ENCODE results near the gene MAPKAPK5.
"Not testable (repeated sequence)": the region's sequence is repeated elsewhere in the genome, so short reads cannot be mapped to it uniquely, and the experiment has no call there.

Gene MAPKAPK5

GRCh38 chr12:111816065-111816615 lies 25.9 kb upstream of the MAPKAPK5 start:
- H3K27me3 ChIP-seq (ENCODE audit: control insufficient read depth in 2 of 2, insufficient read depth in 2 of 2, low read length in 2 of 2): no peaks in the 10 kb centered on the region
- H3K9ac ChIP-seq (ENCODE audit: low read depth in 1 of 2, low read length in 2 of 2): no peak overlapping the region
- no peak overlapping the region for H3K27ac ChIP-seq (ENCODE audit: low read depth in 2 of 2, low read length in 2 of 2)
- H3K9me3 ChIP-seq (ENCODE audit: control insufficient read depth in 2 of 2, low read length in 2 of 2): no peaks in the 10 kb centered on the region
- no peak overlapping the region for H3K4me3 ChIP-seq (ENCODE audit: low read length in 2 of 2)
- peaks cover 2 to 18% of the 10 kb centered on the region in 2 donors for H3K4me1 ChIP-seq (ENCODE audit: control insufficient read depth in 2 of 2, insufficient read depth in 2 of 2, low read length in 2 of 2)
- H3K36me3 ChIP-seq (ENCODE audit: control insufficient read depth in 2 of 2, insufficient read depth in 2 of 2, low read length in 2 of 2): peaks cover 0 to 3% of the 10 kb centered on the region in 2 donors

- H3K9ac ChIP-seq (ENCODE audit: low read depth in 1 of 2, low read length in 2 of 2); H3K4me3 ChIP-seq (ENCODE audit: low read length in 2 of 2); H3K27me3 ChIP-seq (ENCODE audit: control insufficient read depth in 2 of 2, insufficient read depth in 2 of 2, low read length in 2 of 2); H3K9me3 ChIP-seq (ENCODE audit: control insufficient read depth in 2 of 2, low read length in 2 of 2); H3K27ac ChIP-seq (ENCODE audit: low read depth in 2 of 2, low read length in 2 of 2); H3K36me3 ChIP-seq (ENCODE audit: control insufficient read depth in 2 of 2, insufficient read depth in 2 of 2, low read length in 2 of 2): not testable (repeated sequence)
- H3K4me1 ChIP-seq (ENCODE audit: control insufficient read depth in 2 of 2, insufficient read depth in 2 of 2, low read length in 2 of 2): peaks cover 2 to 20% of the 10 kb centered on the region in 2 donors
Observed at GRCh38 chr12:111816898-111817297, 25.1 kb upstream of the MAPKAPK5 start.

- H3K9ac ChIP-seq (ENCODE audit: low read depth in 1 of 2, low read length in 2 of 2): no peak overlapping the region
- no peaks in the 10 kb centered on the region for H3K27me3 ChIP-seq (ENCODE audit: control insufficient read depth in 2 of 2, insufficient read depth in 2 of 2, low read length in 2 of 2)
- no peaks in the 10 kb centered on the region for H3K9me3 ChIP-seq (ENCODE audit: control insufficient read depth in 2 of 2, low read length in 2 of 2)
- peak overlapping the region in 1 of 2 donors; percentile 69 for H3K27ac ChIP-seq (ENCODE audit: low read depth in 2 of 2, low read length in 2 of 2)
- no peak overlapping the region for H3K4me3 ChIP-seq (ENCODE audit: low read length in 2 of 2)
- H3K4me1 ChIP-seq (ENCODE audit: control insufficient read depth in 2 of 2, insufficient read depth in 2 of 2, low read length in 2 of 2): peaks cover 2 to 24% of the 10 kb centered on the region in 2 donors
- peaks cover 0 to 3% of the 10 kb centered on the region in 2 donors for H3K36me3 ChIP-seq (ENCODE audit: control insufficient read depth in 2 of 2, insufficient read depth in 2 of 2, low read length in 2 of 2)
Observed at GRCh38 chr12:111818340-111818739, 23.7 kb upstream of the MAPKAPK5 start.

- H3K9me3 ChIP-seq (ENCODE audit: control insufficient read depth in 2 of 2, low read length in 2 of 2): no peaks in the 10 kb centered on the region
- H3K27ac ChIP-seq (ENCODE audit: low read depth in 2 of 2, low read length in 2 of 2): peak overlapping the region; percentile 55 to 69
- H3K4me1 ChIP-seq (ENCODE audit: control insufficient read depth in 2 of 2, insufficient read depth in 2 of 2, low read length in 2 of 2): peaks cover 7 to 32% of the 10 kb centered on the region in 2 donors
- H3K27me3 ChIP-seq (ENCODE audit: control insufficient read depth in 2 of 2, insufficient read depth in 2 of 2, low read length in 2 of 2): no peaks in the 10 kb centered on the region
- H3K36me3 ChIP-seq (ENCODE audit: control insufficient read depth in 2 of 2, insufficient read depth in 2 of 2, low read length in 2 of 2): no peaks in the 10 kb centered on the region
- H3K4me3 ChIP-seq (ENCODE audit: low read length in 2 of 2): peak overlapping the region in 1 of 2 donors; percentile 1
- H3K9ac ChIP-seq (ENCODE audit: low read depth in 1 of 2, low read length in 2 of 2): no peak overlapping the region
Observed at GRCh38 chr12:111819191-111820158, 22.6 kb upstream of the MAPKAPK5 start.

- H3K4me3 ChIP-seq (ENCODE audit: low read length in 2 of 2); H3K9me3 ChIP-seq (ENCODE audit: control insufficient read depth in 2 of 2, low read length in 2 of 2); H3K27me3 ChIP-seq (ENCODE audit: control insufficient read depth in 2 of 2, insufficient read depth in 2 of 2, low read length in 2 of 2); H3K36me3 ChIP-seq (ENCODE audit: control insufficient read depth in 2 of 2, insufficient read depth in 2 of 2, low read length in 2 of 2); H3K27ac ChIP-seq (ENCODE audit: low read depth in 2 of 2, low read length in 2 of 2); H3K9ac ChIP-seq (ENCODE audit: low read depth in 1 of 2, low read length in 2 of 2): not testable (repeated sequence)
- H3K4me1 ChIP-seq (ENCODE audit: control insufficient read depth in 2 of 2, insufficient read depth in 2 of 2, low read length in 2 of 2): peaks cover 7 to 32% of the 10 kb centered on the region in 2 donors
Observed at GRCh38 chr12:111820828-111821227, 21.2 kb upstream of the MAPKAPK5 start.

- peak overlapping the region in 1 of 2 donors; percentile 9 for H3K27ac ChIP-seq (ENCODE audit: low read depth in 2 of 2, low read length in 2 of 2)
- no peak overlapping the region for H3K4me3 ChIP-seq (ENCODE audit: low read length in 2 of 2)
- H3K36me3 ChIP-seq (ENCODE audit: control insufficient read depth in 2 of 2, insufficient read depth in 2 of 2, low read length in 2 of 2): no peaks in the 10 kb centered on the region
- no peaks in the 10 kb centered on the region for H3K27me3 ChIP-seq (ENCODE audit: control insufficient read depth in 2 of 2, insufficient read depth in 2 of 2, low read length in 2 of 2)
- no peak overlapping the region for H3K9ac ChIP-seq (ENCODE audit: low read depth in 1 of 2, low read length in 2 of 2)
- H3K9me3 ChIP-seq (ENCODE audit: control insufficient read depth in 2 of 2, low read length in 2 of 2): no peaks in the 10 kb centered on the region
- H3K4me1 ChIP-seq (ENCODE audit: control insufficient read depth in 2 of 2, insufficient read depth in 2 of 2, low read length in 2 of 2): peaks cover 7 to 32% of the 10 kb centered on the region in 2 donors
Observed at GRCh38 chr12:111822886-111823285, 19.1 kb upstream of the MAPKAPK5 start.

GRCh38 chr12:111823891-111824290 lies 18.1 kb upstream of the MAPKAPK5 start:
- Histone ChIP-seq H3K27me3 (ENCODE audit: control insufficient read depth in 2 of 2, insufficient read depth in 2 of 2, low read length in 2 of 2) (no peaks in the 10 kb centered on the region), H3K4me3 (ENCODE audit: low read length in 2 of 2) (no peak overlapping the region), H3K27ac (ENCODE audit: low read depth in 2 of 2, low read length in 2 of 2) (no peak overlapping the region), H3K36me3 (ENCODE audit: control insufficient read depth in 2 of 2, insufficient read depth in 2 of 2, low read length in 2 of 2) (no peaks in the 10 kb centered on the region), H3K4me1 (ENCODE audit: control insufficient read depth in 2 of 2, insufficient read depth in 2 of 2, low read length in 2 of 2) (peaks cover 5 to 37% of the 10 kb centered on the region in 2 donors), H3K9me3 (ENCODE audit: control insufficient read depth in 2 of 2, low read length in 2 of 2) (no peaks in the 10 kb centered on the region), H3K9ac (ENCODE audit: low read depth in 1 of 2, low read length in 2 of 2) (no peak overlapping the region)

- not testable (repeated sequence) for H3K4me3 ChIP-seq (ENCODE audit: low read length in 2 of 2); H3K36me3 ChIP-seq (ENCODE audit: control insufficient read depth in 2 of 2, insufficient read depth in 2 of 2, low read length in 2 of 2); H3K9me3 ChIP-seq (ENCODE audit: control insufficient read depth in 2 of 2, low read length in 2 of 2); H3K9ac ChIP-seq (ENCODE audit: low read depth in 1 of 2, low read length in 2 of 2); H3K27ac ChIP-seq (ENCODE audit: low read depth in 2 of 2, low read length in 2 of 2); H3K27me3 ChIP-seq (ENCODE audit: control insufficient read depth in 2 of 2, insufficient read depth in 2 of 2, low read length in 2 of 2)
- H3K4me1 ChIP-seq (ENCODE audit: control insufficient read depth in 2 of 2, insufficient read depth in 2 of 2, low read length in 2 of 2): peaks cover 5 to 33% of the 10 kb centered on the region in 2 donors
Observed at GRCh38 chr12:111824312-111824711, 17.7 kb upstream of the MAPKAPK5 start.

- Histone ChIP-seq H3K36me3 (ENCODE audit: control insufficient read depth in 2 of 2, insufficient read depth in 2 of 2, low read length in 2 of 2) (no peaks in the 10 kb centered on the region), H3K9ac (ENCODE audit: low read depth in 1 of 2, low read length in 2 of 2) (no peak overlapping the region), H3K27ac (ENCODE audit: low read depth in 2 of 2, low read length in 2 of 2) (no peak overlapping the region), H3K27me3 (ENCODE audit: control insufficient read depth in 2 of 2, insufficient read depth in 2 of 2, low read length in 2 of 2) (no peaks in the 10 kb centered on the region), H3K9me3 (ENCODE audit: control insufficient read depth in 2 of 2, low read length in 2 of 2) (no peaks in the 10 kb centered on the region), H3K4me3 (ENCODE audit: low read length in 2 of 2) (no peak overlapping the region), H3K4me1 (ENCODE audit: control insufficient read depth in 2 of 2, insufficient read depth in 2 of 2, low read length in 2 of 2) (peaks cover 5 to 23% of the 10 kb centered on the region in 2 donors)
Observed at GRCh38 chr12:111825509-111825908, 16.5 kb upstream of the MAPKAPK5 start.

- Histone ChIP-seq H3K9me3 (ENCODE audit: control insufficient read depth in 2 of 2, low read length in 2 of 2) (no peaks in the 10 kb centered on the region), H3K4me1 (ENCODE audit: control insufficient read depth in 2 of 2, insufficient read depth in 2 of 2, low read length in 2 of 2) (peaks cover 5 to 20% of the 10 kb centered on the region in 2 donors), H3K36me3 (ENCODE audit: control insufficient read depth in 2 of 2, insufficient read depth in 2 of 2, low read length in 2 of 2) (no peaks in the 10 kb centered on the region), H3K9ac (ENCODE audit: low read depth in 1 of 2, low read length in 2 of 2) (no peak overlapping the region), H3K4me3 (ENCODE audit: low read length in 2 of 2) (no peak overlapping the region), H3K27ac (ENCODE audit: low read depth in 2 of 2, low read length in 2 of 2) (no peak overlapping the region), H3K27me3 (ENCODE audit: control insufficient read depth in 2 of 2, insufficient read depth in 2 of 2, low read length in 2 of 2) (no peaks in the 10 kb centered on the region)
Observed at GRCh38 chr12:111826316-111826715, 15.7 kb upstream of the MAPKAPK5 start.
